HCT116 (cell line): Measurements from ENCODE around the gene BBS9.

Experiments used
- CTCF ChIP-seq, 3 experiments: fragments of 200-600 bp in 1 of 3; sonication (generic) in 1 of 3; IDR thresholded peaks in 2 of 3; conservative IDR thresholded peaks in 1 of 3; 2 replicates each; pipeline ENCODE4 v1.5.1; 2012 to 2017; ENCODE audit warnings: low read depth in 2 of 3, low read length in 2 of 3, antibody characterized with exemption in 1 of 3, borderline replicate concordance in 1 of 3, control low read depth in 1 of 3, mild to moderate bottlenecking in 1 of 3, mixed read lengths in 1 of 3, mixed run types in 1 of 3, moderate library complexity in 1 of 3; ENCODE audit not compliant: insufficient read depth in 1 of 3
- JUND ChIP-seq: IDR thresholded peaks from 2 replicates; pipeline ENCODE4 v1.6.1; 2012
- POLR2A ChIP-seq: IDR thresholded peaks from 2 replicates; pipeline ENCODE4 v1.7.0; 2011; ENCODE audit warnings: borderline replicate concordance; ENCODE audit not compliant: insufficient read depth, insufficient read length; ENCODE audit errors: extremely low read depth

- TF ChIP-seq CTCF (IDR thresholded peaks at IDR 0.05 in 2 of 3, conservative IDR thresholded peaks at IDR 0.05 in 1 of 3; ENCODE audit: borderline replicate concordance in 1 of 3, insufficient read depth in 1 of 3, low read depth in 2 of 3, low read length in 2 of 3) (no peak), JUND (no peak), POLR2A (no peak)
Observed at GRCh38 chr7:33636359-33636758, 507.0 kb downstream of the BBS9 start.
